B cell (primary cell): ENCODE data around the gene ERC1. TPM values are rescaled to one million over a fixed set of nuclear protein-coding genes. Genes with fewer than 3 reads are reported as not detected.

Experiments used
- ATAC-seq: fragments of 200-7000 bp; cut with Tn5 transposase; one replicate; pipeline ENCODE4 v1.10.0; 2021; ENCODE audit warnings: low read depth, mild to moderate bottlenecking, moderate number of reproducible peaks, moderate library complexity
- CTCF ChIA-PET: fragments of 350-600 bp; sonication (Branson Sonifier 250); formaldehyde crosslinking; loops from one replicate; lab custom pipeline; 2021; ENCODE audit warnings: antibody characterized with exemption, inconsistent platforms; lab: Charles Lee
- POLR2A ChIA-PET: fragments of 350-600 bp; sonication (Branson Sonifier 250); formaldehyde crosslinking; loops from one replicate; lab custom pipeline; 2021; ENCODE audit warnings: antibody characterized with exemption; lab: Charles Lee
- DNase-seq: peaks from one replicate; pipeline ENCODE4 v3.0.0; 2013
- H2AFZ ChIP-seq: 2 replicates; pipeline ENCODE4 v1.6.1; 2012; ENCODE audit warnings: mild to moderate bottlenecking, low read depth, low read length; ENCODE audit not compliant: insufficient read depth, poor library complexity, severe bottlenecking
- H3K27ac ChIP-seq, 2 donors: 1 replicate in 1 of 2; 2 replicates in 1 of 2; pipeline ENCODE4 v1.5.1; 2012 to 2013; ENCODE audit warnings: low read length in 2 of 2, mild to moderate bottlenecking in 2 of 2, moderate library complexity in 1 of 2
- H3K27me3 ChIP-seq, 4 experiments: fragments of 200-600 bp in 1 of 4; sonication (generic) in 1 of 4; replicated peaks in 1 of 4; 1 replicate in 2 of 4; 2 replicates in 2 of 4; pipeline versions ENCODE4 v1.6.1 to v1.7.0; 2013 to 2016; ENCODE audit warnings: low read length in 3 of 4, mild to moderate bottlenecking in 2 of 4, mixed read lengths in 1 of 4, moderate library complexity in 1 of 4; ENCODE audit not compliant: insufficient read depth in 4 of 4, control insufficient read depth in 3 of 4; ENCODE audit errors: control extremely low read depth in 1 of 4
- H3K36me3 ChIP-seq, 2 experiments: replicated peaks in 1 of 2; 1 replicate in 1 of 2; 2 replicates in 1 of 2; pipeline versions ENCODE4 v1.6.1 to v1.7.1; 2013; ENCODE audit warnings: low read length in 1 of 2; ENCODE audit not compliant: insufficient read depth in 2 of 2, control insufficient read depth in 1 of 2; ENCODE audit errors: control extremely low read depth in 1 of 2, extremely low read depth in 1 of 2
- H3K4me1 ChIP-seq, 2 donors: fragments of 200-600 bp in 1 of 2; sonication (generic) in 1 of 2; 1 replicate in 1 of 2; 2 replicates in 1 of 2; pipeline versions ENCODE4 v1.5.1 to v1.6.1; 2013 to 2017; ENCODE audit warnings: low read length in 2 of 2; ENCODE audit not compliant: control insufficient read depth in 2 of 2, insufficient read depth in 2 of 2
- H3K4me2 ChIP-seq: replicated peaks from 2 replicates; pipeline ENCODE3; 2012; ENCODE audit warnings: mild to moderate bottlenecking, low read depth, low read length; ENCODE audit not compliant: poor library complexity, severe bottlenecking
- H3K4me3 ChIP-seq, 5 experiments: fragments of 200-600 bp in 1 of 5; sonication (generic) in 1 of 5; 1 replicate in 3 of 5; 2 replicates in 2 of 5; pipeline versions ENCODE4 v1.5.1 to v1.7.0; 2011 to 2016; ENCODE audit warnings: low read length in 4 of 5, mild to moderate bottlenecking in 4 of 5, low read depth in 2 of 5, control low read depth in 1 of 5, moderate library complexity in 1 of 5; ENCODE audit not compliant: insufficient read depth in 1 of 5; ENCODE audit errors: control extremely low read depth in 1 of 5, extremely low read depth in 1 of 5
- H3K79me2 ChIP-seq: fragments of 200-600 bp; sonication (generic); one replicate; pipeline ENCODE4 v1.6.0; 2016; ENCODE audit warnings: low read length; ENCODE audit not compliant: control insufficient read depth, insufficient read depth
- H3K9ac ChIP-seq: fragments of 200-600 bp; sonication (generic); 2 replicates; pipeline ENCODE4 v1.6.1; 2017; ENCODE audit warnings: mild to moderate bottlenecking, low read length, moderate library complexity
- H3K9me3 ChIP-seq, 3 donors: one replicate each; pipeline versions ENCODE4 v1.6.1 to v1.7.1; 2013; ENCODE audit warnings: low read length in 2 of 3; ENCODE audit not compliant: control insufficient read depth in 2 of 3, insufficient read depth in 1 of 3; ENCODE audit errors: control extremely low read depth in 1 of 3
- H4K20me1 ChIP-seq: 2 replicates; pipeline ENCODE4 v1.6.0; 2012; ENCODE audit warnings: mild to moderate bottlenecking, low read length; ENCODE audit not compliant: insufficient read depth, control insufficient read depth, poor library complexity, severe bottlenecking
- H3K27ac Mint-ChIP-seq: one replicate; pipeline ENCODE4 v1.8.0; 2021; ENCODE audit warnings: mixed read lengths
- H3K27me3 Mint-ChIP-seq: one replicate; pipeline ENCODE4 v1.8.0; 2021; ENCODE audit warnings: mixed read lengths
- H3K4me1 Mint-ChIP-seq: one replicate; pipeline ENCODE4 v1.8.0; 2021; ENCODE audit warnings: mixed read lengths
- H3K4me3 Mint-ChIP-seq: one replicate; pipeline ENCODE4 v1.8.0; 2021; ENCODE audit warnings: mixed read lengths
- H3K9me3 Mint-ChIP-seq: one replicate; pipeline ENCODE4 v1.8.0; 2022; ENCODE audit warnings: mixed read lengths; ENCODE audit not compliant: insufficient read depth
- CTCF ChIP-seq: fragments of 200-600 bp; IDR thresholded peaks from one replicate; pipeline ENCODE4 v1.8.0; 2022; ENCODE audit warnings: antibody characterized with exemption, mild to moderate bottlenecking
- EZH2 ChIP-seq: IDR thresholded peaks from 2 replicates; pipeline ENCODE4 v1.6.1; 2012; ENCODE audit warnings: borderline replicate concordance, low read depth, mild to moderate bottlenecking, moderate library complexity, low read length; ENCODE audit not compliant: insufficient read depth, poor library complexity, severe bottlenecking
- WGBS: methylation state at CpG from one replicate; pipeline ENCODE4 v1.1.5; 2013; ENCODE audit warnings: missing lambda C conversion rate; ENCODE audit not compliant: insufficient coverage; 5-methylcytosine and 5-hydroxymethylcytosine counted together
- intact Hi-C: fragments of 100-400 bp; cut with micrococcal nuclease; formaldehyde crosslinking; loops from one replicate; pipeline ENCODE4 v1.10.0; 2022
- polyA plus RNA-seq: library from polyadenylated mRNA; depleted of rRNA; stranded (reverse); fragments of >200 nt; gene quantifications from 2 replicates; pipeline ENCODE4 v1.2.3, GENCODE V29; 2012
- total RNA-seq, 2 donors: library from RNA; stranded (reverse); fragments of 120-200 nt in 1 of 2; gene quantifications; 1 replicate in 1 of 2; 2 replicates in 1 of 2; pipeline versions ENCODE4 v1.2.3 to v1.2.4, GENCODE V29; 2013 to 2022

The ERC1 gene
- total and polyA plus RNA-seq, 2 donors (not counting 1 experiment from before 2014, with no cell fraction given) = 4.0 to 77.6 TPM

- no peak overlapping the region for H3K27ac Mint-ChIP-seq
- no peak overlapping the region for H3K4me3 Mint-ChIP-seq
- Histone ChIP-seq H3K79me2 (no peaks in the 10 kb centered on the region), H3K4me3 (no peak overlapping the region), H3K36me3 (peaks cover 2 to 21% of the 10 kb centered on the region in 2 experiments), H3K9ac (no peak overlapping the region), H3K4me2 (no peak overlapping the region), H3K27ac (no peak overlapping the region), H4K20me1 (no peaks in the 10 kb centered on the region), H3K4me1 (peaks cover 0 to 3% of the 10 kb centered on the region in 2 donors), H2AFZ (no peak overlapping the region), H3K9me3 (no peaks in the 10 kb centered on the region), H3K27me3 (no peaks in the 10 kb centered on the region)
- no peak for DNase-seq
- TF ChIP-seq EZH2 (no peak), CTCF (no peak)
- POLR2A ChIA-PET = no interaction called here
- H3K9me3 Mint-ChIP-seq = no peaks in the 10 kb centered on the region
- peaks cover 7% of the 10 kb centered on the region for H3K4me1 Mint-ChIP-seq
- H3K27me3 Mint-ChIP-seq = no peaks in the 10 kb centered on the region
- ATAC-seq = no peak
- intact Hi-C loops = no loop called here
- CTCF ChIA-PET = interaction anchor here (0.9 kb wide), 1 partner anchor 20 kb away, joined by 3 read pairs; no protein-coding TSS in a partner anchor
- WGBS = no CpG with 5 or more reads among the region's 8 CpGs
These were observed 300.7 kb downstream of the ERC1 start for GRCh38 chr12:1291601-1292332.

- no peaks in the 10 kb centered on the region for H3K27me3 Mint-ChIP-seq
- no peak overlapping the region for H3K4me3 Mint-ChIP-seq
- Histone ChIP-seq H4K20me1 (no peaks in the 10 kb centered on the region), H3K27me3 (no peaks in the 10 kb centered on the region), H3K79me2 (no peaks in the 10 kb centered on the region), H3K36me3 (peaks cover 2 to 24% of the 10 kb centered on the region in 2 experiments), H3K9ac (no peak overlapping the region), H3K4me2 (no peak overlapping the region), H3K9me3 (no peaks in the 10 kb centered on the region), H3K4me3 (no peak overlapping the region), H3K27ac (no peak overlapping the region), H3K4me1 (peaks cover 0 to 3% of the 10 kb centered on the region in 2 donors), H2AFZ (no peak overlapping the region)
- H3K27ac Mint-ChIP-seq = no peak overlapping the region
- DNase-seq (no peak), ATAC-seq (no peak)
- no peaks in the 10 kb centered on the region for H3K9me3 Mint-ChIP-seq
- WGBS = no CpG with 5 or more reads among the region's 1 CpG
- CTCF ChIA-PET = no interaction called here
- intact Hi-C loops = no loop called here
- H3K4me1 Mint-ChIP-seq = peaks cover 7% of the 10 kb centered on the region
- TF ChIP-seq CTCF = no peak
- TF ChIP-seq EZH2 = no peak
- POLR2A ChIA-PET = no interaction called here
These were observed 302.9 kb downstream of the ERC1 start for GRCh38 chr12:1293901-1294300.
